Measurements from ENCODE around the gene AAGAB.

The AAGAB gene

GRCh38 chr15:67207555-67208207, 46.8 kb downstream of the AAGAB start:
- peaks cover 6% of the 10 kb centered on the region; the same call in 1 of the 2 replicates for H3K36me3 ChIP-seq (ENCODE audit: low read length)
- H3K27me3 ChIP-seq (ENCODE audit: low read length), result no peaks in the 10 kb centered on the region
- H3K4me3 ChIP-seq (ENCODE audit: insufficient read depth, low read length, poor library complexity, severe bottlenecking), result no peak overlapping the region
- no peak overlapping the region for H3K4me2 ChIP-seq (ENCODE audit: low read depth, low read length, poor library complexity, severe bottlenecking)
- H3F3A ChIP-seq (ENCODE audit: insufficient read depth), result no peaks in the 10 kb centered on the region
- H3K79me2 ChIP-seq (ENCODE audit: insufficient read depth, low read length), result no peaks in the 10 kb centered on the region
- H4K20me1 ChIP-seq (ENCODE audit: low read depth, low read length), result no peaks in the 10 kb centered on the region
- no peak overlapping the region for H3K9ac ChIP-seq (ENCODE audit: low read length)
- no peaks in the 10 kb centered on the region for H3K9me2 ChIP-seq (replicated peaks; ENCODE audit: insufficient read depth, low read length)
- H3K27ac ChIP-seq (ENCODE audit: low read depth, low read length), result no peak overlapping the region
- no peak for TF ChIP-seq EZH2phosphoT487 (conservative IDR thresholded peaks at IDR 0.05; ENCODE audit: low read length)
- TF ChIP-seq, protein P1, sequence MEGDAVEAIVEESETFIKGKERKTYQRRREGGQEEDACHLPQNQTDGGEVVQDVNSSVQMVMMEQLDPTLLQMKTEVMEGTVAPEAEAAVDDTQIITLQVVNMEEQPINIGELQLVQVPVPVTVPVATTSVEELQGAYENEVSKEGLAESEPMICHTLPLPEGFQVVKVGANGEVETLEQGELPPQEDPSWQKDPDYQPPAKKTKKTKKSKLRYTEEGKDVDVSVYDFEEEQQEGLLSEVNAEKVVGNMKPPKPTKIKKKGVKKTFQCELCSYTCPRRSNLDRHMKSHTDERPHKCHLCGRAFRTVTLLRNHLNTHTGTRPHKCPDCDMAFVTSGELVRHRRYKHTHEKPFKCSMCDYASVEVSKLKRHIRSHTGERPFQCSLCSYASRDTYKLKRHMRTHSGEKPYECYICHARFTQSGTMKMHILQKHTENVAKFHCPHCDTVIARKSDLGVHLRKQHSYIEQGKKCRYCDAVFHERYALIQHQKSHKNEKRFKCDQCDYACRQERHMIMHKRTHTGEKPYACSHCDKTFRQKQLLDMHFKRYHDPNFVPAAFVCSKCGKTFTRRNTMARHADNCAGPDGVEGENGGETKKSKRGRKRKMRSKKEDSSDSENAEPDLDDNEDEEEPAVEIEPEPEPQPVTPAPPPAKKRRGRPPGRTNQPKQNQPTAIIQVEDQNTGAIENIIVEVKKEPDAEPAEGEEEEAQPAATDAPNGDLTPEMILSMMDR (IDR thresholded peaks at IDR 0.05; ENCODE audit: insufficient read depth, low read length, poor library complexity, severe bottlenecking), result no peak
- H3K9me3 ChIP-seq (ENCODE audit: insufficient read depth, low read length), result no peaks in the 10 kb centered on the region
- H2AFZ ChIP-seq (ENCODE audit: low read depth, low read length, severe bottlenecking), result no peak overlapping the region

- no peak overlapping the region for H3K9ac ChIP-seq (ENCODE audit: low read length)
- no peak overlapping the region for H3K4me2 ChIP-seq (ENCODE audit: low read depth, low read length, poor library complexity, severe bottlenecking)
- H4K20me1 ChIP-seq (ENCODE audit: low read depth, low read length), result no peaks in the 10 kb centered on the region
- no peaks in the 10 kb centered on the region for H3K9me2 ChIP-seq (replicated peaks; ENCODE audit: insufficient read depth, low read length)
- TF ChIP-seq EZH2phosphoT487 (conservative IDR thresholded peaks at IDR 0.05; ENCODE audit: low read length), result no peak
- TF ChIP-seq, protein P1 (IDR thresholded peaks at IDR 0.05; ENCODE audit: insufficient read depth, low read length, poor library complexity, severe bottlenecking), result no peak
- H3K36me3 ChIP-seq (ENCODE audit: low read length), result no peaks in the 10 kb centered on the region
- no peaks in the 10 kb centered on the region for H3K27me3 ChIP-seq (ENCODE audit: low read length)
- H3K9me3 ChIP-seq (ENCODE audit: insufficient read depth, low read length), result no peaks in the 10 kb centered on the region
- H3F3A ChIP-seq (ENCODE audit: insufficient read depth), result no peaks in the 10 kb centered on the region
- no peak overlapping the region for H2AFZ ChIP-seq (ENCODE audit: low read depth, low read length, severe bottlenecking)
- H3K4me3 ChIP-seq (ENCODE audit: insufficient read depth, low read length, poor library complexity, severe bottlenecking), result no peak overlapping the region
- no peak overlapping the region for H3K27ac ChIP-seq (ENCODE audit: low read depth, low read length)
- no peaks in the 10 kb centered on the region for H3K79me2 ChIP-seq (ENCODE audit: insufficient read depth, low read length)
Measured at GRCh38 chr15:67202991-67203390, 51.5 kb downstream of the AAGAB start.

DNA sequence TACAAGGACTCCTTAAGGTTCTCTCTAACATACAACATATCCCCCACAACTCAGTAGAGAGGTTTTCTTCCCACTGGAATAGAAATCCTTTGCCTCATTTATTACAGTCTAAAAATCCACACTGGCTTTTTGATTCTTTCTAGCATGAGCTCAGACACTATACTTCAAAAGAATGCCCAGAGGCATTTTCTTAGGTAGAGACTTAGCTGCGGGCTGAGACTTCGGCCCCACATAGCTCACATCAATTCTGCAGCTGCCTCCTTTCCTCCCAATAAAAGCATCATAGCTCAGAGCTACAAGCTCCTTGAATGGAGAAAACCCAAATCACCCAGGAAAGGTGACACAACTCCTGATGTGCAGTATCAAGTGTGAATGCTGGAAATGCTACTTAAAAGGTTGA, 52.4 kb downstream of the AAGAB start:
- Histone ChIP-seq H3K4me2 (ENCODE audit: low read depth, low read length, poor library complexity, severe bottlenecking) (no peak overlapping the region), H3K9me2 (replicated peaks; ENCODE audit: insufficient read depth, low read length) (no peaks in the 10 kb centered on the region), H3F3A (ENCODE audit: insufficient read depth) (no peaks in the 10 kb centered on the region), H3K36me3 (ENCODE audit: low read length) (no peaks in the 10 kb centered on the region), H4K20me1 (ENCODE audit: low read depth, low read length) (no peaks in the 10 kb centered on the region), H3K27me3 (ENCODE audit: low read length) (no peaks in the 10 kb centered on the region), H3K9ac (ENCODE audit: low read length) (no peak overlapping the region), H3K9me3 (ENCODE audit: insufficient read depth, low read length) (no peaks in the 10 kb centered on the region), H2AFZ (ENCODE audit: low read depth, low read length, severe bottlenecking) (no peak overlapping the region), H3K4me3 (ENCODE audit: insufficient read depth, low read length, poor library complexity, severe bottlenecking) (no peak overlapping the region), H3K79me2 (ENCODE audit: insufficient read depth, low read length) (no peaks in the 10 kb centered on the region), H3K27ac (ENCODE audit: low read depth, low read length) (no peak overlapping the region)
- TF ChIP-seq, protein P1 (IDR thresholded peaks at IDR 0.05; ENCODE audit: insufficient read depth, low read length, poor library complexity, severe bottlenecking), result no peak
- TF ChIP-seq EZH2phosphoT487 (conservative IDR thresholded peaks at IDR 0.05; ENCODE audit: low read length), result no peak

All from SU-DHL-6 (cell line).